Measurements from ENCODE around the gene FILIP1.
"Not testable (repeated sequence)": the region's sequence is repeated elsewhere in the genome, so short reads cannot be mapped to it uniquely, and the experiment has no call there.

FILIP1 gene

DNA sequence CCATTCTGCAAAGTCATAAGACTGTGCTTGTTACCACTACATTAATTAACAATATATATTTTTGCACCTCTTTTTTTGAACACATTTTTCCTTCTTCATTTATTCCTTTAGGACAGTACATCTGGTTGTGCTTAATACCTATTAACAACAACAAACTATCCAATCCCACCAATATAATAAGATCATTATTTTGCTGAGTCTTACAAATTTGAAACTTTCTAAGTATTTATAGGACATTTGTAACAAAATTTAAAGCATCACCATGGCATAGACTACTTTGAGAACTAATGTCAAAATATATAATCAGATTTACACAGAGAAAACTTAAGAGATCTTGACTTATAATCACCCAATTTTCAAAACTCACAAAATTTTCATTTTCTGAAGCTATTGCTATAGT, 47.9 kb downstream of the FILIP1 start:
- no peak for DNase-seq

DNA sequence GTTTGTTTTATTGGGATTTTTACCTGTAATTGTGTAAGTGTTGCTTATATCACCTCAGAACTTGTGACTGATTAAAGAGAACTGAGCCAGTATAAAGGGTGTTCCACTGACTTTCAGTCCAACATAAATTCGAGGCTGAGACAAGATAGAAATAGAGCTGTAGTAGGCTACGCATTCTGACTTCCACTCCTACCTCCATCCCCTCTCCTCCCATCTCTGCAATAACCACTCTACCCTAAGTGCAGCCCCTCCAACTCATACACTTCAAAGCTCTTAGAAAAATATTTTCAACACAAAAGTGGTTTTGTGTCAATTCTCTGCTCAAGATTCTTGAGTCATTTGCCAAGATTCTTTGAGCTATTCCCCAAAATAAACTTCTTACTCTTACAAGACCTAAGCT, 48.7 kb downstream of the FILIP1 start:
- no peak for DNase-seq

GRCh38 chr6:75441883-75442282, 51.7 kb downstream of the FILIP1 start:
- DNase-seq: not testable (repeated sequence)

- not testable (repeated sequence) for DNase-seq
These were observed 52.1 kb downstream of the FILIP1 start for GRCh38 chr6:75441479-75441878.

DNA sequence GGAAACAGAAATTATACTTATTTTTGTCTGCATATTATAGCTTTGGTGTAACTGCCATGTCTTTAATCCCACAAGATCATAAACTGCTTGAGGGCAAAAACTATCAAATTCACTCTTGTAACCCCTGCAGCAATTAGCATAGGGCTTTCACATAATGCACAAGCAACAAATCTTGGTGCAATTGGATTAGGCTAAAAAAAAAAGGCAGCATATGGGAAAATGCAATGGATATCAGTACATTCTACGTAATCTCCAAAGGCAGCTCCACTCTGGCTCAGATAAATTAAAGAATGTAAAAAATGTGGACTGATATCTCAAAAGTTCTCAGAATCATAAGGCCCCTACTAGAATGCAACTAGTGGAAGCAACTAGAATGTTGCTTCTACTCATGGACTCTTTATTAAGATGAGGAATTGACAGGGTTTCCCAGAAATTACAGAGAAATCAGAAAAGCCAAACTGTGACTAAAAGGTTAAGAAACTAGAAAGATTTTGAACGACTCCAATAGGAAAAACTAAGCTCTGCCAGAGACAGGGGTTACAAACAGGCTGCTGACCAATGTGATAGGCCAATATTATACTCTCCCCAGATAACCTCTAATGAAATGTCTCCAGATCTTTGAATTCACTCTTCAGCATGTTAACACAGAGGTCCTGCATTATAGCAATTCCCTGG, 55.0 kb downstream of the FILIP1 start:
- no peak for DNase-seq

DNA sequence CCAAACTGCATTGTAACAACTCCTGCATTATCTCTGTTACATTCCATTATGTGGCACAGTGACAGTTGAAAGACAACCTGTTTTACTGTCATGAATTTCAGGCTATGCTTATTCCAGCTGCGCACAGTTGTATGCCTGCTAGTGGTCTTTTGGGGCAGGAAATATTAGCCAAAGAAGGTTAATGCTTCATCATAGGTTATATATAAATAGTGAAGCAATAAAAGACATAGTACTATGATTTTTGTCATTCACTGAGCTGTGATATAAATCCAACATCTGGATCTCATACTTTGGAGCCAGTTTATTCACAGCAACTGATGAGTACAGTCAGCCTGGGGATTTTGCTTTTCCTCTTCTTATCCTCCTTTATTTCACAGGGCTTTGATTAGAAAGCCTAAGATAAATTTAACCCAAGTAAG, 55.6 kb downstream of the FILIP1 start:
- DNase-seq: no peak

- no peak for DNase-seq
These were observed 56.1 kb downstream of the FILIP1 start for GRCh38 chr6:75437421-75437891.

DNA sequence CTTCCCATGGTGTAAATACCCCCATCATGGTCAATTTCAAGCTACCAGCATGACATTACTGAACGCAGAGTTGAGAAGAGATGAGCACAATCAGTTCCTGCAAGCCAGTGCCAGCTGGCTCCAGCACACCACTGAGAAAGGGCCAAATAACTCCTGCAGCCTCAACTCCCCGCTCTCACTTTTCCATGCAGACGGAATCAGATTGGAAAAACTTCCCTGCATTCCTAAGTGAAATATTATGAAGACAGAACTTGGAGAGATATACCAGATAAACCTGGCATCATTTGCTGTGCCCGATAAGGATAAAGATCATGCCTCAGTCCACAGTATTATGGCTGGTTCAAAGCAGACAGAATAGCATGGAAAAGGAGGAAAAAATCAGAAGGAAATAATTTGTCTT, 56.7 kb downstream of the FILIP1 start:
- DNase-seq: no peak

- DNase-seq: not testable (repeated sequence)
These were observed 60.8 kb downstream of the FILIP1 start for GRCh38 chr6:75432809-75433208.

- no peak for DNase-seq
These were observed 62.2 kb downstream of the FILIP1 start for GRCh38 chr6:75431379-75431778.

- DNase-seq: no peak
These were observed 62.8 kb downstream of the FILIP1 start for GRCh38 chr6:75430631-75431325.

DNA sequence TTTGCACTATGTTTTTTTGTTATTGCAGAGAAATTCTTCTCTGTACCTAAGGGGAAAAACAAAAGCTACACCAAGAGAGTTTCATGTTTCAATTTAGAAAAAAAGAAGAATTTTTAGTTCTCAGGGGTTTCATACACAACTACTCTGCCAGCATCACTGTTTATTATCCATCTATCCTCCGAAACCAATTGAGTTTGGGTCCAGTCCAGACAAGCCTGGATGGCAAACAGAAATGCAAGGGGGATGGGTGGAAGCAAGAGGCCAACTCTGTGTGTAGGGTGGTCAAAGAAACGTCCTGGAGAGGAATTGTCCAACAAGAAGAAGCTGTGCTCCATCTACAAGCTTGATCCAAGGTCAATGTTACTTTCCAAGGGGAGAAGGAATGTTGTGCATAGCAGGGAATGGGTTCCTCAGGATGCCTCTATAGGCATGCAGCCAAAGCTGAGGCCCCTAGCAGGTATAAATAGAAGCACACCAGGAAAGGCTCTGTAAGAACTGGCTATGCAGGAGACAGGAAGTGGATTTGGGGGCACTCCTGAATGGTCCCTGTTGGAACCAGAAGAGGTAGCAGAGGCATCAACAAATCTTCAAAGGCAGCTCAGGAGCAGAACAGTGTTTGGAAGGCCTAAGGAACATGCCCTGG, 64.4 kb downstream of the FILIP1 start:
- no peak for DNase-seq

- DNase-seq: no peak
These were observed 65.4 kb downstream of the FILIP1 start for GRCh38 chr6:75428204-75428603.

- no peak for DNase-seq
These were observed 66.3 kb downstream of the FILIP1 start for GRCh38 chr6:75427329-75427728.

DNA sequence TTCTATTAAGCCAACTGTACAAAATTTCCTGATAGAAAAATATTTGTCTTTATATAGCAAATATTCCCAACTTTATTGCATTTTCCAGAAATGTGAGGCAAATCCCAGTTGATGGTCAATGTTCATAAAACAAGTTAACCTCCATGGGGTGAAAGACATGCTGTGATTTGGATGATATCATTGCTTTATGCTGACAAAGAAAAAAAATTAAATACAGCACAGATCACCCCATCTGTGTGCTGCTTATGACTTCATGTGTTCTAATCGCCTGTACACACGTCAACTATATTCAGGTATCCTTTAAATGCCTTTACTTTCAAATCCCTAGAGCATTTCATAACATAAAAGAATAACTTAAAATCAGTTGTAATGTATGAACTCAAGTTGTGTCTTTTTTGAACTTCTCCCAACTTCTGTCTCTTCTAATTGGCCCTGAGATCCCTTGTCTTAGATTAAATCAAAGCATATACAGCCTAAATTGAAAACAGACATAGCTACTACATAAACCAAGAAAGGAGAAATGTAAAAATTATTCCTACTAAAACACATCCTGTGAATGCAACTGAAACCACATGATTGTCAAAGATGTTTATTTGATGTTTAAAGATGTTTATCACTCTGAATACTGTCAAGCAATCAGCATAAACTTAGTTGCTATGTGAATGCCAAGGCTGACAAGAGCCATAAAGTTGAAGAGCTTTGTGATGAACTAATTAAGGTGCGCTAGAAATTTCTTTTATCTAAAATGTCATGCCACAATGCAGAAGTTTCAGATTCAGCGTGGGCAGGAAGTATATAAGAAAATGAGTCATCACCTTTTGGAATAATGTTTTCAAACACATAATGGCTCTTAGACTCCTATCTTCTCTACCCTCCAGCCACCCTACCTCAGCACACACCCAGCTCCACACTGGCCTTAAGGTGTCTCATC, 68.7 kb downstream of the FILIP1 start:
- no peak for DNase-seq

GRCh38 chr6:75423386-75423785, 70.2 kb downstream of the FILIP1 start:
- no peak for DNase-seq

GRCh38 chr6:75422024-75422639, 71.5 kb downstream of the FILIP1 start:
- DNase-seq: no peak

DNA sequence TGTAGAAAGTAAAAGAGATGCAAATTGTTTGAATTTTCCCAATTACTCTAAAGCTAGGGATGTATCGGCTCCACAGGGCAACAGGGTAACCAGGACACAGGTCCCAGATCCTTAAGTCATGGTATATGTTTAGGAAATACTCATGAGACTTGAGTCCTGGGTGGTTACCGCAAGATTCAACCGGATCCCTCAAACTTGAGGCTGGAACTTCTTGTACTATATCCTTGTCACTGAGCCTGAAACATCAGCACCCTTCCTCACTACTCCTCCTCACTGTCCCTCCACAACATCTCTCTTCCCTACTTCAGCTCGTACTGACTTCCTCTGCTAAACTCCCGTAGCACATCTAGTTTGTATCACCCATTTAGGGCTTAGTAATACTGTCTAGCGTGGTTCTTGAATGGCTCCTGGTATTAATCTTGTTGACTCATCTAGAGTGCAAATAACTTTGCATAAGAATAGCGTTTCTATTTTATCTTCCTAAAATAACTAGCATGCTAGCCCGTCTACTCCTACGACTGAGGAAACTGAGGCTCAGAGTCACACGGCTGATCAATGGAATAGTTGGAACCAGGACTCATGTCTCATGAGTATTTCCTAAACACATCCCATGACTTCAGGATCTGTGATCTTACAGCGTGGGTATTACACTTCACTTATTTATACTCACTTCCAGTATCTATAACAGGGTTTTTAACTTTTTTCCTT, 72.1 kb downstream of the FILIP1 start:
- no peak for DNase-seq

DNA sequence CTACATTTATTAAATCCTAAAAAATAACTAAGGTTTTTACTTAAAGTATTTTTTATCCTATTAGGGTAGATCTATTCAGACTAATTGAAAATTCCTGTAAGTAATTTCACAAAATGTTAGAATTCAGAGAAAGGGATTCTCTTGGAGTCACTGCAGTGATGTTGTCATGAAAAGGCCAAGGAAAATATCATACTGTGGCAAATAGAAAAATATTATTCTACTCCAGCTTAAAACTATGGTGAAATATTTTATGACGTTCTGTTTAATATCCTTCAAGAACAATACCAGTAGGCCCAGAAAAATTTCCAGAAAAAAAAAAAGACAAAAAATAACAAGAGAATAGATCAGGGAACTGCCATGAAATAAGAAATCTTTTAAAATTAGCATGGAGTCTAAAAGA, 73.6 kb downstream of the FILIP1 start:
- DNase-seq: no peak

DNA sequence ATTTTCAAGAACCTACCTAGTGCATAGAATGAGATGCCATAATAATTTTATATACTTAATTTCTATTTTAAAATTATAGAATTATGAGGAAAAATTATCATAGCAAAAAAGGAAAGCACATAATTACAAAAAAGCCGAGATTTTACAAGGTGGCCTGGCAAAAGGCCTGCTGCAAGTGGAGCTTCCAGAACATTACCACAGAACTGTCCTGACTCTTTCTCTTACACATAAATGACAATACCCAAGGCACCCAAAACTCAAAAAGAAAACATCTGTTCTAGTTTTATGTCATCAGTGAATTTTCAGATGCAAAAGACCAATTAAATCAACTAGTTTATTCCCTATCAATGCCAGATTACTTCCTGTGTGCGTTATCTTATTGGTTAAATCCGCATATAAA, 74.2 kb downstream of the FILIP1 start:
- no peak for DNase-seq

- no peak for DNase-seq
These were observed 75.4 kb downstream of the FILIP1 start for GRCh38 chr6:75418233-75418632.

- DNase-seq: no peak
These were observed 77.2 kb downstream of the FILIP1 start for GRCh38 chr6:75416443-75416842.
